Mucosa of rectum (tissue), 2 donors: ENCODE measurements around the gene DHRSX.
"Not testable (repeated sequence)": the region's sequence is repeated elsewhere in the genome, so short reads cannot be mapped to it uniquely, and the experiment has no call there.

Experiments used
- H3K27ac ChIP-seq, 2 donors: one replicate each; pipeline ENCODE4 v1.7.0; 2013; ENCODE audit warnings: inconsistent platforms in 2 of 2, low read depth in 2 of 2, low read length in 2 of 2
- H3K27me3 ChIP-seq, 2 donors: one replicate each; pipeline ENCODE4 v1.7.0; 2013; ENCODE audit warnings: low read length in 2 of 2; ENCODE audit not compliant: control insufficient read depth in 2 of 2, insufficient read depth in 2 of 2
- H3K36me3 ChIP-seq, 2 donors: one replicate each; pipeline ENCODE4 v1.7.0; 2013; ENCODE audit warnings: low read length in 2 of 2; ENCODE audit not compliant: control insufficient read depth in 2 of 2, insufficient read depth in 2 of 2
- H3K4me1 ChIP-seq, 2 donors: one replicate each; pipeline ENCODE4 v1.7.0; 2013; ENCODE audit warnings: low read length in 2 of 2, mild to moderate bottlenecking in 1 of 2; ENCODE audit not compliant: control insufficient read depth in 2 of 2, insufficient read depth in 2 of 2
- H3K4me3 ChIP-seq, 2 donors: one replicate each; pipeline ENCODE4 v1.7.0; 2013; ENCODE audit warnings: low read length in 2 of 2
- H3K9ac ChIP-seq, 2 donors: one replicate each; pipeline ENCODE4 v1.7.0; 2013; ENCODE audit warnings: low read length in 2 of 2, low read depth in 1 of 2, mild to moderate bottlenecking in 1 of 2
- H3K9me3 ChIP-seq, 2 donors: one replicate each; pipeline ENCODE4 v1.7.0; 2013; ENCODE audit warnings: low read length in 2 of 2; ENCODE audit not compliant: control insufficient read depth in 2 of 2
- donor health status: healthy.
- donor health status: Normal muscosa, but diverticular disease.

DHRSX gene

GRCh38 chrX:2474963-2475726 is 25.6 kb downstream of the DHRSX start:
- H3K27me3 ChIP-seq: no peaks in the 10 kb centered on the region
- H3K9me3 ChIP-seq: no peaks in the 10 kb centered on the region
- H3K27ac ChIP-seq: no peak overlapping the region
- no peak overlapping the region for H3K4me3 ChIP-seq
- peaks cover 0 to 17% of the 10 kb centered on the region in 2 donors for H3K4me1 ChIP-seq
- H3K9ac ChIP-seq: no peak overlapping the region
- H3K36me3 ChIP-seq: peaks cover 0 to 6% of the 10 kb centered on the region in 2 donors

- Histone ChIP-seq H3K9me3 (no peaks in the 10 kb centered on the region), H3K4me3 (no peak overlapping the region), H3K4me1 (peaks cover 0 to 17% of the 10 kb centered on the region in 2 donors), H3K36me3 (peaks cover 0 to 2% of the 10 kb centered on the region in 2 donors), H3K27ac (no peak overlapping the region), H3K27me3 (no peaks in the 10 kb centered on the region), H3K9ac (no peak overlapping the region)
Observed at GRCh38 chrX:2474280-2474962, 26.4 kb downstream of the DHRSX start.

GRCh38 chrX:2473064-2473463 is 27.7 kb downstream of the DHRSX start:
- not testable (repeated sequence) for H3K36me3 ChIP-seq, H3K9ac ChIP-seq, H3K4me3 ChIP-seq, H3K27me3 ChIP-seq, H3K27ac ChIP-seq, H3K9me3 ChIP-seq
- peaks cover 0 to 11% of the 10 kb centered on the region in 2 donors for H3K4me1 ChIP-seq

- H3K36me3 ChIP-seq: peaks cover 0 to 2% of the 10 kb centered on the region in 2 donors
- H3K4me3 ChIP-seq: no peak overlapping the region
- H3K9me3 ChIP-seq: no peaks in the 10 kb centered on the region
- no peaks in the 10 kb centered on the region for H3K27me3 ChIP-seq
- H3K27ac ChIP-seq: no peak overlapping the region
- no peak overlapping the region for H3K9ac ChIP-seq
- H3K4me1 ChIP-seq: peaks cover 0 to 3% of the 10 kb centered on the region in 2 donors
Observed at GRCh38 chrX:2471641-2472040, 29.1 kb downstream of the DHRSX start.

- H3K4me3 ChIP-seq, H3K27ac ChIP-seq, H3K9ac ChIP-seq, H3K27me3 ChIP-seq, H3K9me3 ChIP-seq, H3K36me3 ChIP-seq, H3K4me1 ChIP-seq: not testable (repeated sequence)
Observed at GRCh38 chrX:2471126-2471525, 29.6 kb downstream of the DHRSX start.

- not testable (repeated sequence) for H3K27ac ChIP-seq, H3K9ac ChIP-seq, H3K36me3 ChIP-seq, H3K9me3 ChIP-seq, H3K4me1 ChIP-seq, H3K27me3 ChIP-seq, H3K4me3 ChIP-seq
Observed at GRCh38 chrX:2469852-2470251, 30.9 kb downstream of the DHRSX start.

- Histone ChIP-seq H3K36me3 (peaks cover 0 to 2% of the 10 kb centered on the region in 2 donors), H3K27ac (no peak overlapping the region), H3K4me1 (peaks cover 0 to 3% of the 10 kb centered on the region in 2 donors), H3K9ac (no peak overlapping the region), H3K4me3 (no peak overlapping the region), H3K27me3 (no peaks in the 10 kb centered on the region), H3K9me3 (no peaks in the 10 kb centered on the region)
Observed at GRCh38 chrX:2469196-2469685, 31.5 kb downstream of the DHRSX start.

- H3K27ac ChIP-seq: no peak overlapping the region
- H3K36me3 ChIP-seq: peaks cover 0 to 2% of the 10 kb centered on the region in 2 donors
Observed at GRCh38 chrX:2468261-2469195, 32.2 kb downstream of the DHRSX start.

GRCh38 chrX:2466876-2467656 is 33.7 kb downstream of the DHRSX start:
- H3K4me1 ChIP-seq: no peaks in the 10 kb centered on the region
- no peak overlapping the region for H3K9ac ChIP-seq
- H3K27me3 ChIP-seq: no peaks in the 10 kb centered on the region
- no peaks in the 10 kb centered on the region for H3K9me3 ChIP-seq
- no peak overlapping the region for H3K4me3 ChIP-seq
- peaks cover 0 to 2% of the 10 kb centered on the region in 2 donors for H3K36me3 ChIP-seq
- H3K27ac ChIP-seq: no peak overlapping the region

More at GRCh38 chrX:2468261-2469195, 32.2 kb downstream of the DHRSX start:
- H3K9ac ChIP-seq: no peak overlapping the region
- H3K4me1 ChIP-seq: no peaks in the 10 kb centered on the region
- H3K4me3 ChIP-seq: no peak overlapping the region
- H3K9me3 ChIP-seq: no peaks in the 10 kb centered on the region
- no peaks in the 10 kb centered on the region for H3K27me3 ChIP-seq
